Stimulated activated CD4-positive, alpha-beta T cell treated with anti-CD3 and anti-CD28 coated beads, Interleukin-12 subunit alpha, Interleukin-12 subunit beta, amount 100 ng/mL, for 24 hours (primary cell): ENCODE data around the gene PDE8A.

Experiments
- DNase-seq, 2 experiments: peaks; one replicate each; pipeline ENCODE4 v3.0.0-alpha.2; 2020; ENCODE audit warnings: low read depth in 2 of 2

Gene PDE8A

DNA sequence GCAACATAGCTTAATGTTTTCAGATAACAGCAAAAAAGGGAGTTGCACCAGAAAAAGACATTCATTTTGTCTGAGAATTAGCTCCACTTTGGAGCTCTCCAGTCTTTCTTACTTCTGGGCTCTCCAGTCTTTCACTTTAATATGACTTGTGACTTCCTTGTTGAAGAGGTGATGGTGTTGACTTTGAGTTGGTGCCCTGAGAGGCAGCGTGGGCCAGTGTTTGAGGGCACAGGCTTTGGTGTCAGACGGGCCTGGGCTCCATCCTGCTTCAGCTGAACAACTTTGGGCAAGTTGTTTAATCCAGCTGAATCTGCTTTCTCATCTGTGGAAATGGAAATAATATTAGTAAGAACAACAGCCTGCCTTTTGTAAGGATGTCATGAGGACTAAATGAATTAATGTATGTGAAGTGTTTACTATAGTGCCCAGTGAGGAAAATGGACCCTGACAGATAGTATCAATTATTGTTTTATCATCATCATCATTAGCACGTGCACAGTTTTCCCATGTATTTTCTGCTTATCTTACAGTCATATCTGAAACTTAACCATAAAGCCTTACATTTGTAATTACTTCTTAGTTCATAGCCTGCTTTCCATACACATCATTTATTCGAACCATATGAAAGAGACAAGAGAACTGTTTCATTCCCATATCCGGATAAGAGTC, 108.4 kb downstream of the PDE8A start:
- DNase-seq, result no peak

DNA sequence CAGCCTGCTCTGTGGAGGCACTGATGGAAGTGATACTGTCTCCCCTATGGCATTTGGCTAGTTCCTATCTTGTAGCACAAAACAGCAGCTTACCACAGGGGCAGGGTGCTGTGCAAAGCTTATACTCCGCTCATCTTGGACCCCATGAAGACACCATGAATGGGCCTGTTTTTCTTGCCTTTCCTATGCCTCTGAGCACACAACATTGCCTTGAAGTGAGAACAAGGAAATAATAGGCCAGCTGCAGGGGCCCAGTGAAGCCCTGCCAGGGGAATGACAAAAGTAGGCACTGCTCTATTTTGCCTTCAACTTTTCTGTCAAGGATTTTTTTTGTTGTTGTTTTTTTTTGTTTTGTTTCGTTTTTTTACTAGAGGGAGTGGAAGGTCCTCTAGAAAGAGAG, 110.3 kb downstream of the PDE8A start:
- no peak for DNase-seq

DNA sequence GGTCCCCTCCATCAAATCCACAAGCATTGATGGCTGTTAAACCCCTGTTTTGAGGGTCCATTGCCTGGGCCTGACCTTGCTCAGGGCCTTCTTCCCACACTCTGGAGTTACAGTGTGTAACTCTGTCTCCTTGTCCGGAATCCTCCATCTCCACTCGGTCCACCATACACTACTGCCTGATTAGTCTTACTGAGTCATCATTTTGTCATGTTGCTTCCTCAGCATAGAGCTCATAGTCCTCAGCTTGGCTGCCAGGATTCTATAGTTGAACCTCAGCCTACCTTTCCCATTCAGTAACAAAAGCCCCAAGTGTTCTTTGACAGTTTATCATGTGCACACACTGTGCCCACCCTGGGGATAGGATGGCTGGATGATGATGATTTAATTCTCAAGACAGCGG, 113.0 kb downstream of the PDE8A start:
- DNase-seq, result no peak

DNA sequence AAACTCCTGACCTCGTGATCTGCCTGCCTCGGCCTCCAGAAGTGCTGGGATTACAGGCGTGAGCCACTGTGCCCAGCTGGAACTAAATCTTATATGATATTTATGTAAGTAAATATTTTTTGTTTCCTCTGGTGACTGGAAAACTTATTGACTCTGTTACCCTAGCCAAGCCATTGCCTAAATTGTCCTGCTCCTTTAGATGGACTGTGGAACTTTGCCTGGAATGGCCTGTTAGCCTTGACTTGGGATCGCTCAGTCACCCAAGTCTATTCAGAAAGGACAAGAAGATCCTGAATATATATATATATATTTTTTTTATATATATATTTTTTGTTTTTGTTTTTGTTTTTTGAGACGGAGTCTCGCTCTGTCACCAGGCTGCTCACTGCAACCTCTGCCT, 113.9 kb downstream of the PDE8A start:
- DNase-seq, result no peak

DNA sequence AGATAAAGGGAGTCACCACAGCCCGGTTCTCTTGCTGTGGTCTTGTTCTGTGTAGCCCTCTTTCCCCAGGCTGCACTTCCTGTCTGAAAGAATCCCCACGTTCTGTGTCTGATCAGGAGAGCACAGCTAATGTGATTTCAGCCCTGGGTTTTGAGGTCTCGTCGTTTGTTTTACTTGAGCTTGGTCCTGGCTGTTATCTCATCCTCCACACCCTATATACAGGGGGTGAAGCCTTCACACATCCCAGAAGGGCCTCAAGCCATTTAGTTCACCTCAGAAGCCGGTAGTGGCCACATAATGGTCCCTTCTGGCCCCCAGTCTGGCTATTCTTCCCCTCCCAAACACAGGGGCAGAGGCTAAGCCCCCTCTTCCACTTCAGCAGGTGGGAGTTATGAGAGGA, 115.6 kb downstream of the PDE8A start:
- DNase-seq, result no peak

DNA sequence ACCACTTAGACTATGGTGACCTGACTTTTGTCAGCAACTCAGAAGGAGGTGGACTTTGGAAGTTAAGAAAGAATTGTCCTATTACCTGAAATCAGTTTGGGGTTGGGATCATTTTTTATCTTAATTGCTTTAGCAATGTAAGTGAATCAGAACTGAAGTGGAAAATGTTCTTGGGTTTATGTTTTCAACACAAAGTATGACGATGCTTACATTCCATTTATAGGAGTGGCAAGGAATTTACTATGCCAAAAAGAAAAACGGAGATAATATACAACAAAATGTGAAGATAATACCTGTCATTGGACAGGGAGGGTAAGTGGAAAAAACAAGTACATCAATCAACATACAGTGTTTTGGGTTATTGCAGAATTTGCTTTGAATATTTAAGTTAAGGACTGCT, 116.1 kb downstream of the PDE8A start:
- DNase-seq, result no peak

DNA sequence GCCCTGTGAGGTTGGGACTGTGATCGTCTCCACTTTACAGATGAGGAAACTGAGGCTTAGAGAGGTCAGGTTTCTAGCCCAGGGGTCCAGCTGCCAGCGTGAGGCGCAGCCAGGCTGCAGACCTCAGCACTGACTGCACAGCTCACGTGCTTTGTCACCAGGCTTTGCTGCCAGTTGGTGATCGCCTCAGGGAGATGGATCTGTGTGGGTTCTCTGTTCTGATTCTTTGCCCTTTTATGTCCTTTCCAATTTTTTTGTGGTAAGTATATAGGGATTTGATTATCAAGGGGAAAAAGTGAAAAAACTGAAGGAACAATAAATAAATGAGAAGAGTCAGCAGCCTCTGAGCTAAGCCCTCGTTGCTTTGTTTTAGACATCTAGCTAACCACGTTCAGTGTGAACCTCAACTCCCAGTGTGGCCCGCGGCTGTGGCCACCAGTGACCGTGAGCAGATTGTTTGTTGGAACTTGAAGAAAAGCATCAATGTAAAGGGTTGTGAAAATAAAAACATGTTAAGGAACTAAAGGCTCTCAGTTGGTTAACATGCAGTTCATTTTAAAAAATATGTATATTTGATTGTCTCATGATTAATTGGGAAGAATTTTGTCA, 117.6 kb downstream of the PDE8A start:
- DNase-seq, result no peak

DNA sequence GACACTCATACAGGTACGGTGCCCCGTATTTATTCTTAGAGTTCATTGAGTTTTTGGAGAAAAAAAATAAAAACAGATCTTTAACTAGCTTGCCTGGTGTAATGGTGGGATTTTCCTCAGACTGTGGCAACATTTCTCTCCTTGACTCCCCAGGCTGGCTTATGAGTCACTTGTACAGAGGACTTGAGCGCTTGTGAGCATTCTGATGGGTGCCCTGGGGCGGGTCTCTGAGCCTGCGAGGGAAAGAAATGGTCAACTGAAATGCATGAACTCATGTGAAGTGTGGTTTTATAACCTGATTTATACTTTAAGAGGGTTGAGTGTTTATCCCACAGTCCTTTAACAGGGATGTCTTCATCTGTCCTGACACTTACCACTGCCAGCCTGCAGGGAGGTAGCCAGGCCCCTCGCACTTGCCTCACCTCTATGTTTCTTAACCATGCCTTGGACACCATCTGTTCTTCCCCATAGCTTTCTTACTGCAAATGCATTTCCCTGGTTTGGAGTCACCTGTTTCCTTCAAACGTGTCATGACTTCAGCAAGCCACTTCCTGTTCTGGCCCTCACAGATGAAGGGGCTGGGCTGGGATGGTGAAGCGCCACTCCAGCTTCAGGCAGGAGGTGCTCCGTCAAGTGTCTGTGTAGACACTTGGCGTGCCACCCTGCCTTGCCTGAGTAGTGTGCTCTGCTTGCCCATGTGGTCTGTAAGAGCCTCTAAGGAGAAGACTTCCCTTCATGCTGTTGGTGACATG, 118.7 kb downstream of the PDE8A start:
- DNase-seq, result no peak

DNA sequence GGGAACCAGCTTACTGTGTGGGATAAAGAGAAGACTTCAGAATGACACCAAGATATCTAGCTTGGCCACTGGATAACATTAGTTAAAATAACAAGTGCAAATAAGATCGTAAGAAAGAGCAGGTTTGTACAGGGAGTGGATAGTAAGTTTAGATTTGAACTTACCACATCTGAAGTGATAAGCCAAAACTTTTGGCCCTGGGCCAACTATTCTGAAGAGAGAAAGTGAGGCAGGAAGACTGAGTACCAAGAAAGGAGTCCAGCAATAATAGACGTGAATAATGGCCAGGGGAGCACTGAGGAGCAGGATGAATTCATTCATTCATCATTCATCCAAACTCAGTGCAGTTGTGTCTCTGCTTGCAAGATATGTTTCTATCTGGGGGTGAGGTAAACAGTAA, 122.9 kb downstream of the PDE8A start:
- no peak for DNase-seq

DNA sequence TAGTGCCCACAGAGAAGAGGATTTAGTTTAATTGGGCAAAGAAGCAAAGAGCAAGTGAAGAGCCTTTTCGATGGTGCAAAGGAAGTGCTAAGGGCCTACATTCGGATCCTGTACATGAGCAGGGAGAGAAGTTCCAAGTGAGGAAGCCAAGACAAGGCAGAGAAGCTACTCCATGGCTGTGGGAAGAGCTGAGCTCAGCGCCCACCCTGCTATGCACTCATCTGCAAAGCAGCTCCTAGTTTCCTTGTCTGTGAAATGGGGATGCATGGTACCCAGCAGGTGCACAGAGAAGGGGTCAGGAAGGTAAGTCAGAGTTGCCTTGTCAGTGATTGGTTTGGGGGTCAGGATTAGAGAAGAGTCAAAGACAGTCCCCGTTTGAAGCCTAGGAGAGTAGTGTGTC, 126.5 kb downstream of the PDE8A start:
- DNase-seq, result no peak

DNA sequence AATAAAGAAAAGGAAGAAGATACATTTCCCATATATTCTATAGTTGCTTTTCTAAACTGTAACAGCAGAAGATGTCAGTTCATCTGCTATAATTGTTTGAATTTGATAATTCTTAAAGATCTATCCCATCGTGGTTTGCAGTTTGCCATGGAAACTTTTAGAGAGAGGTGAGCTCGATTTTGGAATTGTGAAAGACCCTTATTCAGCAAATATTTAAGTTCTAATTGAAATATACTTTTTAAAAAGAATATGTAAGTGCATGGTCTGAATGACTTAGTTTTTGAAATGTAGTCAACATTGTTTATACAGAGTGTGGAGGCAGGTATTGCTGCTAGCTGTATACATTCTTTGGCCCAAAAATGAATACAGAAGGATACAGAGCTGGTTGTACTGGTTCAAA, 127.7 kb downstream of the PDE8A start:
- no peak for DNase-seq

DNA sequence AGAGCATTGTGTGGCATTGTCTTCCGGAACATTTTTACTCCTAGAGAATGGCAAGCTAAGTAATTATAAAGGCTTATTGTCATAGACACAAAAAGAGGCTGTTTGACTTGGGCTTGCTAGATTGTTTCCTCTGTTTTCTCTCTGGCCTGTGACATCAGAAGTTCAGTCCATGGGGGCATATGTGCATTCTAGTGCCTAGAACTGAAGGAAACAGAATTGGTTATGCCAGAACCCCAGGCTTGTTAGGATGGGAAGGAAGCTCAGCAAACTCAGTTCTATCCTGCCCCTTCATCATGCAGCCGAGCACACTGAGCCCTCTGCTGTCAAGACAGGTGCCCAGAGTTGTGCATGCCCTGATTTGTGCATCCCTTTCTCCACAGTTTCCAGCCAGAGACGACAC, 131.3 kb downstream of the PDE8A start:
- DNase-seq, result no peak

DNA sequence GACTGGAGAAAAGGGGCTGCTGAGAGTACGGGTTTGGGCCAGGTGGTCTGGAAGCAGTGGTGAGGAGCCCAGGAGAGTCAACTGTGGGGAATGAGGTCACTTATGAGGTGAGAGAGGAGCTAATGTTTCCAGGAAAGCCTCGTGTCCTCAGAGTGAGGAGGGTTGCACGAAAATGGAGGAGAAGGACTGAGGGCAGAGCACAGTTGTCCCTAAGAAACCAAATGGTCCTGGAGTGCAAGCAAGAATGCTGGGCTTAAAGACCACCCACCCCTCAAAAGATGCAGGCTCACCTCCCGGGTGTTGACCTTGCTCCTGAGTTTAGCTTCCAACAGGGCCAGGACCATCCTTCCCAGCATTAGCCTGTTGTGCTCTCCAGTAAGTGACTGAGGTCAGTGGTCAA, 133.2 kb downstream of the PDE8A start:
- no peak for DNase-seq

DNA sequence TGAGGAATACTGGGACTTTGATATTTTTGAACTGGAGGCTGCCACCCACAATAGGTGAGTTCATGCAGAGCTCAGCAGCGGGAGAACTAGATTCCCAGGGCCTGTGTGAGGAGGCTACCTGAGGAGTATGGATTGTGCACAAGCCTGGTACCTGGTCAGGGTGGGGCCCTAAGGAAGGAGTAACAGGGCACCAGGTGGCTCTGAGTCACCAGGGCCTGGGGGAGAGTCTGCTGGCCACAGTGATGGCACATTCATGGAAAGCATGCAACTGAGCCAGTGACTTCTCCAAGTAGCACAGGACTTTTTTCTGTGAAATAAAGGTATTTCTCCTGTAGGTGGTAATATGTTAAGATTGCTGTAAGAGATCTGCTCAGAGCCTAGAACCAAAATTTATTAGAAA, 134.4 kb downstream of the PDE8A start:
- DNase-seq, result no peak

DNA sequence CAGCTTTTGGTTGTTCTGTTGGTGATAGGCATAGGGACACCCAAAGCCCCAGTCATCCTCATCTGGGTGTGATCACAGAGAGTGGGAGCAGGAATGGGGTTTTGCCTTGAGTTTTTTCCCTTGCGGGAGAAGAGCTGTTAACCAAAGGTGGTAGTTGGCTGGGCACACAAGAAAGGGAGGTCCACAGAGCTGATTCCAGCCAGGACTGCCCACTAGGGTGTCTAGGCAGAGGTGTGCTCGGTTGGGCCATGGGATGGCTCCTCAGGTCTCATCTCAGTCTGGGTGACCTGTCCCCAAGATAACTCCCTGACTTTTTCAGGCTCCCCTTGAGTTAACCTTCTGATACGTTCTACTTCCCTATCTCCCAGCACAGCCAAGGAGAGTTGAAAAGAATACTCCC, 134.8 kb downstream of the PDE8A start:
- DNase-seq, result no peak

DNA sequence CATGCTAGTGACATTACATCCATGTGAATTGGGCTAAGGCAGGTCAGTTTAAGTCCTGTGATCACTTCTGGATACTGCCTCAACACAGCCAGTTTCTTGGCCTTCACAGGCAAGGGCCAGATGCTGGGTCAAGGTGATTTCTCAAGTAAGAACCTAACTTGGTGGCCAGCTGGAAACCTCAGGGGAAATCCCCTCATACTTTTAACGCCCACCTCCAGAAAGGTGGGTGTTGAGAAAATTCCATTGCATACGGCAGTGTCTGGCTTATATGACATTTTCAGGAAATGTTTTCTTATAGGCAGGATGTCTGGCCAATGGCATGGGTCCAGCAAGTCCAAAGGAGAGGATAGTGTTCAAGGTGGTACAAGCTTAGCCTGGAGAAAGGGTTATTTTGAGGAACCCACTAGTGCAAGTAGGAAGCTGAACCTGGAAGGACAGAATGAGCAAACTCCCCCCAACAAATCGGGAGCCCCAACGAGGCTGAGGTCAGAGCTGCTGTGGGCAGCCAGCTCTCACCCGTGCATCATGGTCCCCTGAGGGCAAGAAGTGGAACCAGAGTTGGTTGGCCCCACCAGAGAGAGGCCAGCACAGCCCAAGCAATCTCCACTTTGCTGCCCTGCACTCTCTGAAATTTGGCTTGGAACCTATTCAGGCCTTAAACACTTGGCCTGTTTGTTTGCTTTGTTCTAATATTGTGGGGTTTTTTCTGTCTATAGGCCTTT, 135.4 kb downstream of the PDE8A start:
- no peak for DNase-seq

DNA sequence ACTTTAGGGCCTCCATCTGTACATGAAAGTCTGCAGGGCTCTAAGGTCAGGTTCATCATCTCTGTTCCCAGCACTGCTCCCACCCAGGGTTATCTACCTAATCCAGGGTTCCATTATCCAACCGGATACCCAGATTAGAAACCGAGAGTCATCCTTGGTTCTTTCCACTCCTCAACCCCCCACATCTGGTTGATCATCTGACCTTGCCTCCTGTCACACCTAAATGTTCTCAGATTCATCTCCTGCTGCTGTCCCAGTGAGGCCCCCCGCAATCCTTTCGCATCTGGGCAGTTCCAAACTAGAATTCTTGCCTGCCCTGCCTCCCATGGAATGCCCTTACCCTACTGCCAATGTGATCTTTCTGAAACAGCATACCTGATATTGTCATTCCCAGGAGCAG, 136.5 kb downstream of the PDE8A start:
- DNase-seq, result no peak

DNA sequence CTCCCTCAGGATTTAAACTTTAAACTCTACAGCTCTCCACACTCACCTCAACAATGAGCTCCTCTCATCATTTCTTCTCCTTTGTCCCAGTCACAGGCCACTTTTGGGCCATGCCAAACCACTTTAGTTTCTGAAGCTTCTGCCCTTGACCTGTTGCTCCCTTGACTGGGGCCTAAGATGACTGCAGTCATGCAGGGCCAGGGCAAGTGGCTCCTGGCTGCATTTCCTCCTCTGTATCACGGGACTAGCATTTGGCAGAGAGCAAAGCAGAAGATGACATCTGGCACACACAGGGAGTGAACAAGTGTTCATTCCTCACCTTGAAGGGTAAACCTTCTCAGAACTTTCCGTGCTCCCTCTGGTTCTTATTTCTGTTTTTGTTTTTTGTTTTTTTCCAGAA, 136.9 kb downstream of the PDE8A start:
- DNase-seq, result no peak

DNA sequence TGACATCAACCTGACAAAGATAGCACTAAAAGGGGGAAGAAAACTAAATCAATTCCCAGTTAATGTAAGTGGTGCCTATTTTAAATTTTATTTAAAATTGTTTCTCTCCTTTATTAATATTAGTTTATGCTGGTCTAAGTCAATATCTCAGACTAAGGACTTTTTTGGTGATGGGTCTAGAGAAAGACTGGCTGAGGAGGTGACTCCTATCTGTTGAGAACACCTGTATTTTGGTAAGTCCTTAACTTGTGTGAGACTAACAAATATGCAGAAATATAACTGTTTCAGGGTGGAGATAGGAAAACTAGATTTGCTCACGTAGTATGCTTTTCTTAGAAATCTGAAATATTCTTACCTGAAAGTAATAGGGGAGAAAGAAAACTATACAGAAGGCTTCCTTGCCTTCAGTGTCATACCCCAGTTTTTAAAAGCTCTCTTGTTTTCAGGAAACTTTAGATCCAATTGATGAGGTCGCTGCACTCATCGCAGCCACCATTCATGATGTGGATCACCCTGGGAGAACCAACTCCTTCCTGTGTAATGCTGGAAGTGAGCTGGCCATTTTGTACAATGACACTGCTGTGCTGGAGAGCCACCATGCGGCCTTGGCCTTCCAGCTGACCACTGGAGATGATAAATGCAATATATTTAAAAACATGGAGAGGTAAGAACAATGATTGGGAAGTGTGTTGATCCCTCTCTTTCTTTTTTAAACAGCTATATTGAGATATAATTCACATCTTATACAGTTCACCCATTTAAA, 138.9 kb downstream of the PDE8A start:
- no peak for DNase-seq

DNA sequence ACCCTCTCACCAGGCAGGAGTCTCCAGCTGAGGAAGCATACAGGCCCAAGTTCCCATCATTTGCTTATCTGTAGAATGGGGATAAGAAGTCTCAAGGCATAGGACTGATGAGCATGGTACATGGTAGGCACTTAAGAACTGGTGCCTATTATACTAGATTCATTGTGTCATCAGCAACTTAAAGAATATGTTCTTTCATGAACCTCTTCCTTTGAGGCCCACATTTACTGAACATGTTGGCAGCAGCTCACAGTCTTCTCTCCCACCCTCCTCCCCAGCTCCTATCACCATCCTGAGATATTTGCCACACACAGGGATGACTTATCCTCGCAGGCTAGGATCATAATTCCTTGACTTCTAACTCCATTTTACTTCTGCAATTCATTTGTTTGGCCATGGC, 142.5 kb downstream of the PDE8A start:
- DNase-seq, result no peak

DNA sequence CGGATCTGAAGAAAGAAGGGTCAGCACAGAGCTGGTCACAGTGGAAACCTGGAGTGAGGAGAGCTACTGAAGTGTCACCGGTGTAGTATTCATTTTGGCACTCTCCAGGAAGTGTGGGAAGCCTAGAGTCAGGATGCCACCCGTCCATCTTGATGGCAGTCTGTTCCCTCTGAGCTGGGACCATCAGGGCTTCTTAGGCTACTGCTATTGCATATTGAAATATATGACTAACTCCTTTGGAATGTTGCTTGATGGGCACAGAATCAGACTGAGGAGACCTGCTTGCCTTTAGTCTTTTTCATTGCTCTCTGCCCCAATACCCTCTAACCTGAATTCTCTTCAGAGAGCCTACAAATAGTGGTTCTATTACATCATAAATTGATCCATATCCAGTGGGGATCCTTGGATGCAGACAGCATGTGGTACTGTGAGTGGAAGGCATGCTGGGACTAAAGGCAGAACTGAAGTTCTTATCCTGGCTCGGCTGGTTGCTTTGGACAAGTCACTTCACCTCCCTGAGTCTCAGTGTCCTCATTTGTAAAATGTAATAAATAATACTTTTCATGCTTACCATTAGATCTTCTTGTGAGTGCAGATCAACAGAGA, 143.5 kb downstream of the PDE8A start:
- DNase-seq, result no peak

DNA sequence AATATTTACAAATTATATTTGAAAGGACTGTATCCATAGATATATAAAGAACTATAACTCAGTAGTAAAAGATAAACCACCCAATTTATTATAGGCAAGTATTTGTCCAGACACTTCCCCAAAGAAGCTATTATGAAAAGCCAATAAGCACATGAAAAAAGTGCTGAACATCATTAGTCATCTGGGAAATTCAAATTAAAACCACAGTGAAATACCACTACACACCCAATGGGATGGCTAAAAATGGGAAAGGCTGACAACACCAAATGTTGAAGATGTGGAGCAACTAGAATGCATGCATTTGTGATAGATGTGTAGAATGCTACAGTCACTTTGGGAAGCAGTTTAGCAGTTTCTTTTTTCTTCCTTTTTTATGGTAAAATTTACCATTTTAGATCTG, 147.0 kb downstream of the PDE8A start:
- DNase-seq, result no peak
